UCSD-AML1 (cell line): ENCODE measurements around the gene ZDHHC19.
"Not testable (repeated sequence)": the region's sequence is repeated elsewhere in the genome, so short reads cannot be mapped to it uniquely, and the experiment has no call there.

Experiments
- DNase-seq: peaks from one replicate; lab custom pipeline; 2025; ENCODE audit not compliant: unreplicated experiment; lab: John Stamatoyannopoulos, UW

ZDHHC19 gene

DNA sequence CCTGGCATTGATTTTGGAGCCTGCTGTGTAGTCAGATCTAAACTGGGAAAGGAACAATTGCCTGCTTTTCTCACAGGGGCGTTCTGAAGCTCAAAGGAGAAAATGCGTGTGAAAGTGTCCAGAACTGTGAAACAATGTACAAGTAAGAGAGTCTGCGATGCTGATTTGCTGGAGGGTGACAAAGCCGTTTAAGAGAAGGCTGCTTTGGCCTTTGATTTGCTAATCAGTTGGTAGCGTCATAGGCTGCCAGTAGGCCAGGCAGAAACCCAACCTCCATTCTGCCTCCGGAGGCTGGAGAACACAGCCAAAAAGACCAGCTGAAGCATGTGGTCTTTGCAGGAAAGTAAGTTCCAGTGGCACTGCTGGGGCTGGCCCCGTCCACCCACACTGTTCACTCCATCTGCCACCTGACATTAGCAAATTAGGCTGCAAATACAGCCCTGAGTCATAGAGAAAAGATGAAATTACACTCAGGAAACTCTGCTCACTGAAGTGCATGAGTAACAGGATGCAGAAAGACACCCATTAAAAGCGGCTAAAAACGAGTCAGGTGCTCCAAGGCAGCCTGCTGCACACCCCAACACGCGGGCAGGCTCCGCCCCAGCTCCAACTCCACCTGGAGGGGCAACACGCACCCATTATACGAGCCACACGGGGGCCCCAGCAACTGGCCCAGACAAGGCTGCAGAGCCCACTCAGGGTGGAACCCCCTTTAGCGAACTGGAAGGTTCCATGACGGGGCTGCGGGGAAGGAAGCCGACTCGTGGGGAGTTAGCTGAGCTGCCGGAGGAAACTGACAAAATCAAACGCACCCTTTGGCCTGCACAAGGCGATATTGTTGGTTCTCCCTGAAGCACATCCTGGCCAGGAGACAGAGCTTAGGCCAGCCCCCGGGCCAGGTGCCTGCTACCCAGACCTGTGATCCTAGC is 31.6 kb downstream of the ZDHHC19 start:
- peak; percentile 60 for DNase-seq

DNA sequence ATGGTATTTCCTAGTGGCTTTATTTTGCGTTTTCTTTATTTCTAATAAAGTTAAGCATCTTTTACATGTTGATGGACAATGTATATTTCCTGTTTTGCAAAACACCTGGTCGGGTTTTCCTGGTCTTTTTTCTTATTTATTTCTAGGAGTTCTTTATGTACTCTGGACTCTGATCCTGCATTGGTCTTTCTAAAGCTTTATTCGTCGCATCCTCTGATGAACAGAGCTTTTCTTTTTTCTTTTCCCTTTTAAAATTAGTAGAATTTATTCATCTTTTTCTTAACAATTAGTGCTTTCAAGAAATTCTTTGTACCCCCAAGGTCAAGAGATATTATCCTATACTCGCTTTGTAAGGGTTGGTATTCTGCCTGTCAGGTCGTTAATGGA is 32.2 kb downstream of the ZDHHC19 start:
- no peak for DNase-seq

DNA sequence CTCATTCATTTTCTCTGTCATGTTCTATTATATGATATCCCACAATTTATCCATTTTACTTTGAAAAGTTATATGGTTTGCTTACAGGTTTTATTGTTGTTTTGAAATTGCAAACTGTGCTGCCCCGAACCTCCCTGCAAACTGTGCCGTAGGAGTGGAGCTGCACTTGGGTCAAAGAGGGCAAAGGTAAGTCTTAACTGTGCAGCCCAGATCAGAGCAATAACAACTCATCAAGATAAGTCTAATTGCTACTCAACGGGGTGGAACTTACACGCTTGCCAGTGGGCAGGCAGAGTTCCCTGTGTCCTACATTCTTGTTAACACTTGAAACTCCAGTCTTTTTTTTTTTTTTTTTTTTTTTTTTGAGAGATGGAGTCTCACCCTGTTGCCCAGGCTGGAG is 33.2 kb downstream of the ZDHHC19 start:
- no peak for DNase-seq

DNA sequence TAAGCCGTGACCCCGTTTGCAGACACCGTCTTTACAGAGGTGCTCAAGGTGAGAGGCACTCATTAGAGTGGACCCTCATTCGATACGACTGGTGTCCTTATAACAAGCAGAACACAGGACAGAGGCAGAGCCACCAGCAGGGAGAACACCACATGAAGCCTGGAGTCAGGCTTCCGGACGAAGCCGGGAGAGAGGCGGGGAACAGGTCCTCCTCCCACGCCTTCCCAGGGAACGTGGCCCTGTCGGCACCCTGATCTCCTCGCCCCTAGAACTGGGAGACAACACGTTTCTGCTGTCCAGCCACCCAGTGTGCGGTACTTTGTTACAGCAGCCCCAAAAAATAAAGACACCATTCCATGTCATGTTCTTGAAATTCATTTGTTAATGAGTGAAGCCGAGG is 33.6 kb downstream of the ZDHHC19 start:
- DNase-seq = no peak

DNA sequence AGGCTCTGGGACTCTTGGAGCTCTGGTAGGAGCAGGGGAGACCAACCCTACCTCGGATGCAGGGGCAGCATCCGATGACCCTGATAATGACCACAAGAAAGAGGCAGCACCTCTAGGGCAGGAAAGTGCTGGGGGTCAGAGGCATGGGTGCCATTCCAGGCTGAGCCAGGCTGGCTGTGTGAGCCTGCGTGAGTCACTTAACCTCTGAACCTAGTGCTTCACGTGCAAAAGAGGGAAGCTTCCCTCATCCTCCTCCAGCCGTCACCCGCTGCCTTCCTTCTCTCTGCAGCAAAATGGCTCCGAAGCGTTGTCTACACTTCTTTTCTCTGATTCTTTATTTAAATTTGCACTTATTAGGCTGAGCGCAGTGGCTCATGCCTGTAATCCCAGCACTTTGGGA is 35.5 kb downstream of the ZDHHC19 start:
- DNase-seq = no peak

DNA sequence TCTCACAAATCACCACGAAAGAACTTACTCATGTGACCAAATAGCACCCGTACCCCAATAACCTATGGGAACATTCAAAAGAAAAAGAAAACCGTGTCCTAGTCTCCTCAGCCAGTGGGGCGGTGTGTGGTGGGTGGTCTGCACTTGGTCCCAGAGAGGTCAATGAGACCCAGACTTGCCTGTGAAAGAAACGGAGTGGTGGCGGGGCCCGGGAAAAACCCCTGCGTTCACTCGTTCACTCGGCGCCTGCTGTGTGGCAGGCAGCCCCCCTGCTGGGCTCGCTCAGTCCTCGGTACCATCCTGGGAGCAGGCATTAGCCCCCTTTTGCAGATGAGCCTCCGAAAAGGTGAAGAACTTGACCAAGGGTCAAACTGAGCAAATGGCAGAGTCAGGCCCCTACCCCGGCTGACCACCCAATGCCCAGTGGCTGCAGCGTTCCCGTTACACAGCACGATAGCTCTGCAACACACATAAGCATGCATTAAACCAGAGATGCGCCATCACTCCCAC is 36.0 kb downstream of the ZDHHC19 start:
- DNase-seq = no peak

DNA sequence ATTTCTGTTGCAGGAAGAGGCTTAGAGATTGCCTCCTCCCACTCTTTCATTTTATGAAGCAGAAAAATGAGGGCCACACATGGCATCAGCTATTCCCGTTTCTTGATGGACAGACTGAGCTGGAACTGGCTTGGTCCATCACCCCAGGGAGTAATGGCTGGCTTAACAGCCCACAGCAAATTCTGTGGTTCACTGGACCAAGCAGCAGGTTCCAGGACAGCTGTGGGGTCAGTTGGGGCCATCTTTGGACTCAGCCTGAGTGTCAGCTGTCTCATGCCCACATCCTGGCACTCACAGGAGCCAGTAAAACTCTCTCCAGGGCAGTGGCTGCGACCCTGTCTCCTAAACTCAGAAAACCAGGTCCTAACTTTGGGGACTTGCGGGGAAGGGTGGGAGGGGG is 36.5 kb downstream of the ZDHHC19 start:
- no peak for DNase-seq

DNA sequence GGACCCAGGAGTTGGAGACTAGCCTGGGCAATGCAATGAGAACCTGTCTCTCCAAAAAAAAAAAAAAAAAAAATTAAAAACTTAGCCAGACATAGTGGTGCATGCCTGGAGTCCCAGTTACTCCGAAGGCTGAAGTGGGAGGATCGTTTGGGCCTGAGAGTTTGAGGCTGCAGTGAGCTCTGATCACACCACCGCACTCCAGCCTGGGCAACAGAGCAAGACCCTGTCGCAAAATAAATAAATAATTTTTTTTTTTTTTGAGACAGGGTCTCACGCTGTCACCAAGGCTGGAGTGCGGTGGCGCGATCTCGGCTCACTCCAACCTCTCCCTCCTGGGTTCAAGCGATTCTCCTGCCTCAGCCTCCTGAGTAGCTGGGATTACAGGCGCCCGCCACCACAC is 40.9 kb downstream of the ZDHHC19 start:
- DNase-seq = not testable (repeated sequence)

DNA sequence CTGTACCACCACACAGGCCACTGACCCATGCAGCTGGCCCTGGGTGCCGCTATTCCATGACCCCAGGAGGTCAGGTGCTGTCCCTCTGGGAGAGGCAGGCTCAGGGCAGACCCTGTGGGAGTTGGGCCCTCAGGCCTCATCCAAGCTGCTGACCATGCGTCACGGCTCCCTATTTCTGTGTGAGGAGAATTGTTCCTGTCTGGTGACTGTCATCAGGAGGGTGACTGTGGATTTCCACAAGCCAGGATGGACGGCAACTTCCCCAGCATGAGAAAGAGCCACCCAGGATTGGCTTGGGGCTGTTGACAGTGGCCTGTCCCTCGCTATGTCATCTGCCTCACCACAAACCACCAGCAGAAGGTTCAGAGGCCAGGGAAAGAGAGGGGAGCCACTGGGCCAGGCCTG is 41.4 kb downstream of the ZDHHC19 start:
- no peak for DNase-seq

DNA sequence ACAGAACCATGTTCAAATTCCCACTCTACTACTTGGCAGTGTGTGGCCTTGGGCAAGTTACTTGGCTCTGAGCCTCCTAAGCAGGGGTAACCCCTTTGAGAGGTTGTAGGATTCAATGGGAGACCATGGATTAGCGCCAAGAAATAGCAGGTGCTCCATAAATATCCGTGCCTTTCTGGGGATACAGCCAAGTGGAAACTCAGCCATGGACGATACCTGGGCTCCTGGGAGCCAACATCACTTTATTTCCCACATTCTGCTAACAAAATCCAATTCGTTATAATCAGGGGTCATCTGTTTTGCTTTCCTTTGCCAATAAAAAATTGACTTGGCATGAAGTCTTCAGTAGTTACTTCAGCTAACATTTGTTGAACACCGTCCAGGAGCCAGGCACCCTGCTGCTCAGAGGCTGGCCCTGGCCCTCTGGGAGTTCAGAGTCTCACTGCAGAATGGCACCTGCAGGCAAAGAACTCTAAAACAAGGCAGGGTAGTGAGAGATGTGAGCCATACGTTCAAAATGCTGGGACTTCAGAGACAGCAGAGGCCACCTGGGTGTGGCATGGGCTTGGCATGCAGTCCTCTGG is 42.3 kb downstream of the ZDHHC19 start:
- DNase-seq = no peak

DNA sequence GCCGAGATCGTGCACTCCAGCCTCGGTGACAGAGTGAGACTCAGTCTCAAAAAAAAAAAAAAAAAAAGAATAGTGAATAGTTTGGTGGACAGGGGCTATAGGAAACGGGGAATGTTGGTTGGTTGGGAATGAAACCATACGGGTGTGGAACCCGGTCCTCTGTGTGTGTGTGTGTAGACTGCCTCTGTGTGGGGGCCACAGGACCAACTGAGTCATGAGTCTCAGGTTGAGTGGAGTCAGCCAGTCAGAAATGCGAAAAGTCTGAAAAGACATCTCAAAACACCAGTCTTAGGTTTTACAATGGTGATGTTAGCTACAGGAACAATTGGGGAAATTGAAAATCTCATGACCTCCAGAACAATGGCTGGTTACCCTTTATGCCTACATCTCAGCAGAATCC is 44.5 kb downstream of the ZDHHC19 start:
- no peak for DNase-seq

DNA sequence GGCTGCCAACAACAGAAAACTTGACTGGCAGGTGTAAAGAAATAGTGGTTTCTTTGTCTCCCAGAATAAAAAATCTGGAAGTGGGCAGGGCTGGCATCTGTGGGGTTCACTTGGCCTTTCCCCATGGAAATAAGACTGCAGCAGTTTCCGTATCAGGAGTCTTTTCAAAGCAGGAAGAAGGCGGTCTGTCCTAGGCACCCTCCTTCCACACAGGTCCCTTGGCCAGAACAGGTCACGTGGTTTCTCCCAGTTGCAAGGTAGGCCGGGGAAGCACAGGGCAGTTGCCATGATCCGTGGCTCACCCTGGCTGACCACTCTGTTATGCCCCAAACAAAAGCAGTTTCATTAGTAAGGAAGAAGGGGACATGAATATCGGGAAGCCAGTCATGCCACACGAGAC is 45.4 kb downstream of the ZDHHC19 start:
- DNase-seq = no peak

DNA sequence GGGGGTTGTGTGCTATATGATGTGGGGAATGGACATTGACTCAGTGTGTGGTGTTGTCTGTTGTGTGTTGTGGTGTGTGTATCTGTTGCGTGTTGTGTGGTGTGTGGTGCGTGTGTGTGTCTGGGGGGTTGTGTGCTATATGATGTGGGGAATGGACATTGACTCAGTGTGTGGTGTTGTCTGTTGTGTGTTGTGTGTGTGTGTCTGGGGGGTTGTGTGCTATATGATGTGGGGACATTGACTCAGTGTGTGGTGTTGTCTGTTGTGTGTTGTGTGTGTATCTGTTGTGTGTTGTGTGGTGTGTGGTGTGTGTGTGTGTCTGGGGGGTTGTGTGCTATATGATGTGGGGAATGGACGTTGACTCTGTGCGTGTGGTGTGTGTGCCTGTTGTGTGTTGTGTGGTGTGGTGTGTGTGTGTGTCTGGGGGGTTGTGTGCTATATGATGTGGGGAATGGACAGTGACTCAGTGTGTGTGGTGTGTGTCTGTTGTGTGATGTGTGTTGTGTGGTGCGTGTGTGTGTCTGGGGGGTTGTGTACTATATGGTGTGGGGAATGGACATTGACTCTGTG is 46.1 kb downstream of the ZDHHC19 start:
- not testable (repeated sequence) for DNase-seq

DNA sequence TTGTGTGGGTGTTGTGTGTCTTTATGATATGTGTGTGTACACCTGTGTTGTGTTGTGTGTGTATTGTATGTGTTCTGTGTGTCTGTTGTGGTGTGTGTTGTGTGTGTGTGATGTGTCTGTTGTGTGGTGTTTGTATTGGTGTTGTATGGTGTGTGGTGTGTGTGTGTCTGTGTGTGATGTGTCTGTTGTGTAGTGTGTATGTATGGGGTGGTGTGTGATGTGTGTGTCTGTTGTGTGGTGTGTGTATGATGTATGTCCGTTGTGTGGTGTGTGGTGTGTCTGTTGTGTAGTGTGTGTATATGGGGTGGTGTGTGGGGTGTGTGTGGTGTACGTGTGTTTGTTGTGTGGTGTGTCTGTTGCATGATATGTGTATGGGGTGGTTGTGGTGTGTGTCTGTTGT is 46.6 kb downstream of the ZDHHC19 start:
- no peak for DNase-seq

DNA sequence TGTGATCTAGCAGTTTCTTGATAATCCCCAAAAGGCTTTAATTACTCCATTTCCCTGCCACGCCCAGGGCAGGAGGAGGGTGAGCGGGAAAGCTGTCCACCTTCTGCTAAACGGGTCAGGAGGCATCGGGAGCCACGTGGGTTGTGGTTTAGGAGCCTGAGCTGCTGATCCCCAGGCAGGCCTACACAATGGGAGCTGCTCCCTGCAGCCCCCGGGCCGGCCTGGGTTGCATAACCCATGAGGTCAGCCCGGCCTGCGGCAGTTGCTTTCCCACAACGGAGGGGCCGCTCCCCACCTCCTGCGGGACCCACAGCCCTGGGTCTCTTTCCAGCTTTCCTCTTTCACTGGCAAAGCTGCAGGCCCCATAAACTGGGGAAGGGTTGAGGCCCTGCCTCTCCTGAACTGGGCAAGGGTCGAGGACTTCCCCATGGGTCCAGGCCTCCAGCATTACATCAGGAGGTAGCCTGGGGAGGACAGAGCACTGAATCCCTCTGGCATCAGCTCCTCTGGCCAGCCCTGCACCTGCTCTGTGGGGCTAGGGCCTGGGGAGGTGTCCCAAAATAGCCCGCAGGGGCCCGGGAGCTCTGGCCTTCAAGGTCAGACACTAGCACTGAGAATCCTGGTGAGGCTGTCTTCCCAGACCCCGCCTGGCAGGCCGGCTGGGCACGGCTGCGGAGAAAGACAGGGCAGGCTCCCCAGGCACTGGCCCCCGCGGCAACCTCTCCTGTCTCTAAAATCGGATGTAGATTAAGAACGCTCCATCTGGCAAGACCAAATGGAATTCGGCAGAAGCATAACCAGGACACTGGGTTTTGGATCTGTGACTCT is 47.3 kb downstream of the ZDHHC19 start:
- no peak for DNase-seq

DNA sequence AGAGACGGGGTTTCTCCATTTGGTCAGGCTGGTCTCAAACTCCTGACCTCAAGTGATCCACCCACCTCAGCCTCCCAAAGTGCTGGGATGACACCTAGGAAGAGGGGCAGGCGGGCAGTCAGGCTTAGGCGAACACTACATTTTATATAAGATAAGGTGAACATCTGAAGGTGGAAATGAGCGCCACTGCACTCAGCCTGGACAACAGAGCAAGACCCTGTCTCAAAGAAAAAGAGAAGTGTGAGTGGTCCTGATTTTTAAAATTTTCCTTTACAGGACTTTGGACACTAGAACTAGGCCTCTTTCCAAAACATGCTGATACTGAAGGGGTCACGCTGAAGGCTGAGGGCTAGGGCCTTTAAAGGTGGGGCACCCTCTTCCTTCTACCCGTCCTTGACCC is 48.0 kb downstream of the ZDHHC19 start:
- DNase-seq = no peak

DNA sequence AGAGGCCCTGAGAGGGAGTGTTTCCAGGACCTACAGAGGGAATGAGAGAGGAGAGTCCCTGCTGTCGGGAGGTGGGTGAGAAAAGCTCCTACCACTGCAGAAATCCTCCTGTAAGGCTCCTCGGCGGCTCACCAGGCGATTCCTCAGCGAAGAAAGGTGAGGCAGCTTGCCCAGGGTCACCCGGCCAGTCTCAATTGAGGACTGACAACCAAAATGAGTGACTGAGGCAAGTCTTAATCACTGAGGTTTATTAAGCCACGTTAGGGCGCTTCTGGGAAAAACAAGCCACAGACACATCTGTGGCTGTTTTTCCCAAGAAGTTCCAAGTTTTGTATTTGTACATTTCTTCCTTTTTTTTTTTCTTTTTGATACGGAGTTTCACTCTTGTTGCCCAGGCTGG is 48.5 kb downstream of the ZDHHC19 start:
- DNase-seq = no peak

DNA sequence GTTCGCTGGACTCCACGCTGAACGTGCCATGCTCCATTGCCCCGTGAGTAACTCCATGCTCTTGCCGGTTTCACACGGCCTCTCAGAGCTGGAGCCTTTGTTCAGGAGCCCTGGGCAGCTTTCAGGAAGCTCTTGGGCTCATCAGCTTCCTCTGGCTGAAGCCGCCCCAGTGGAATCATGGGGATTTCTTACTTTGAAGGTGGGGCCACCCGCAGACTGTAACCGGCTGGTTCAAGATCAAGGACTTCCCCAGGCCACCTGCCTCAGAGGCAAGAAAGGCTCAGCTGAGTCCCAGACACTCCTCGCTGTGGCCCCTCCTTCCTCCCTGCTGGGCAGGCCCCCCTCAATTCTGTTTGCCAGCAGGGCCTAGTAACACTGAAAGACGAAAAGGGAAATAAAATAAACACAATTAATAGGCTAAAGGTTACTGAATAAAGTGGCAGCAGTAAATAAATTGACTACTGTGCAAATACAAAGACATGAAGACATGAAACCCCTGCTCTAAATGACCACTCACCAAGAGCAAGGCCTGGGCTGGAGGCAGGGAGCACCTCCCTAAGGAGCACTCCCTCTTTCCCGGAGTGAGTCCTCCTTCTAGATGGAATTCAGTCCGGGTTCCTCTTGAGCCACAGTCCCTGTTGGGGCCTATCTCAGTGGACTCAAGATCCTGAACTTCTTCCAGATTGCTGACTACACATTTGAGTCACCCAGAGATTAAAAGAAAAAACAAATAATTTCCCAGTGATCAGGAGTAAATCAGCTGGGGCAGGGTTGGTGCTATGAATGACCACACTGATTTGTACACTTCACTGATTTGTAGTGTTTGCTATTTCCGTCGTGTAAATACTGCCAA is 51.0 kb downstream of the ZDHHC19 start:
- peak; percentile 66 for DNase-seq

DNA sequence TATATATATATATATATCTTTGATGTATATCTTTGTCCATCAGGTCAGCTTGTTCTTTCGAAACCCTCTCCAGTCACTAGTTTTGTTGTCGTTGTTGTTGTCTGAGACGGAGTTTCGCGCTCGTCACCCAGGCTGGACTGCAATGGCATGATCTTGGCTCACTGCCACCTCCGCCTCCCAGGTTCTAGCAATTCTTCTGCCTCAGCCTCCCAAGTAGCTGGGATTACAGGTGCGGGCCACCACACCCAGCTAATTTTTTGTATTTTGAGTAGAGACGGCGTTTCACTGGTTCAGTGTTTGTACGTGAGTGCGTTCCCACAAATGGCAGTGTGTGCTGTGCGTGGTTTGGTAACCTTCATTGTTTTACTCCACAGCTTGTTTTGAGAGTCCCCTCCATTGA is 51.7 kb downstream of the ZDHHC19 start:
- DNase-seq = no peak

DNA sequence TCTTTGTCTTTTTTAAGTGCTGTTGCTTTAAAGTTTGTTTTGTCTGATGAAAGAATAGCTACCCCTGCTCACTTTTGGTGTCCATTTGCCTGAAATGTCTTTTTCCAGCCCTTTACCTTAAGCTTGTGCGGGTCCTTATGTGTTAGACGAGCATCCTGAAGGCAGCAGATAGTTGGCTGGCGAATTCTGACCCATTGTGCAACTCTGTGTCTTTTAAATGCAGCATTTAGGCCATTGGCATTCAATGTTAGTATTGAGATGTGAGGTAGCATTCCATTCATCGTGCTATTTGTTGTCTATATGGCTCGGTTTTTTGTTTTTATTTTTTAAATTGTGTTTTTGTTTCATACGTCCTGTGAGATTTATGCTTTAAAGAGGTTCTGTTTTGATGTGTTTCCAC is 55.0 kb downstream of the ZDHHC19 start:
- no peak for DNase-seq
